ENCODE data around the gene ZBTB8A. TPM values are rescaled to one million over a fixed set of nuclear protein-coding genes. Genes with fewer than 3 reads are reported as not detected.

The ZBTB8A gene
- total RNA-seq, 1 donor from 2014 or later: 16.1 TPM

GRCh38 chr1:32652244-32652962 lies 113.2 kb downstream of the ZBTB8A start:
- no peak for DNase-seq (ENCODE audit: low spot score)

Other genes starting within 250 kb of the ZBTB8A start
- 27.7 TPM for gene HDAC1, start 247.3 kb upstream of the ZBTB8A start, total RNA-seq (ENCODE audit: insufficient read depth, low replicate concordance)
- 6.0 TPM for gene MARCKSL1, start 203.2 kb upstream of the ZBTB8A start, total RNA-seq (ENCODE audit: insufficient read depth, low replicate concordance)
- gene FAM229A, start 176.9 kb upstream of the ZBTB8A start, total RNA-seq (ENCODE audit: insufficient read depth, low replicate concordance): 1.7 TPM
- gene TSSK3, start 176.9 kb upstream of the ZBTB8A start, total RNA-seq (ENCODE audit: insufficient read depth, low replicate concordance): 1.9 TPM
- 60.2 TPM for gene BSDC1, start 145.0 kb upstream of the ZBTB8A start, total RNA-seq (ENCODE audit: insufficient read depth, low replicate concordance)
- gene ZBTB8B, start 74.4 kb upstream of the ZBTB8A start, total RNA-seq (ENCODE audit: insufficient read depth, low replicate concordance): 2.6 TPM
- gene ZBTB8OS, start 111.1 kb downstream of the ZBTB8A start, total RNA-seq (ENCODE audit: insufficient read depth, low replicate concordance): 20.0 TPM
- 53.2 TPM for gene RBBP4, start 111.8 kb downstream of the ZBTB8A start, total RNA-seq (ENCODE audit: insufficient read depth, low replicate concordance)
- 30.3 TPM for gene SYNC, start 163.3 kb downstream of the ZBTB8A start, total RNA-seq (ENCODE audit: insufficient read depth, low replicate concordance)